ENCODE measurements around the gene RBL1.

DNA sequence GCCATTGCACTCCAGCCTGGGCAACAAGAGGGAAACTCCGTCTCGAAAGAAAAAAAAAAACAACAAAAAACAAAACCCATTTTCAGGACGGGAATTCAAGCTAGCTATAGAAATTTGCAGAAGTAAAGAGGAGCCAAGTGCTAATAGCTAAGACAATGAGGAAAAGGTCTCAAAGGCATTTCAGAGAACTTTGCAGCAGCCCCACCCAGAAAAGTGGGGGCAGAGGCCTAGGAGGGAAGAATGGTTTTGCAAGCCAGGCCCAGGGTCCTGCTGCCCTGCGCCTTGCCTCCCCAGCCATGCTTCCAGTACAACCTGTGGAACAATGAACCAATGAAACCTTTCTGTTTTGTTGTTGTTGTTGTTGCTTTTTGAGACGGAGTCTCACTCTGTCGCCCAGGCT is 106.0 kb downstream of the RBL1 start:
- TF ChIP-seq, protein P1, sequence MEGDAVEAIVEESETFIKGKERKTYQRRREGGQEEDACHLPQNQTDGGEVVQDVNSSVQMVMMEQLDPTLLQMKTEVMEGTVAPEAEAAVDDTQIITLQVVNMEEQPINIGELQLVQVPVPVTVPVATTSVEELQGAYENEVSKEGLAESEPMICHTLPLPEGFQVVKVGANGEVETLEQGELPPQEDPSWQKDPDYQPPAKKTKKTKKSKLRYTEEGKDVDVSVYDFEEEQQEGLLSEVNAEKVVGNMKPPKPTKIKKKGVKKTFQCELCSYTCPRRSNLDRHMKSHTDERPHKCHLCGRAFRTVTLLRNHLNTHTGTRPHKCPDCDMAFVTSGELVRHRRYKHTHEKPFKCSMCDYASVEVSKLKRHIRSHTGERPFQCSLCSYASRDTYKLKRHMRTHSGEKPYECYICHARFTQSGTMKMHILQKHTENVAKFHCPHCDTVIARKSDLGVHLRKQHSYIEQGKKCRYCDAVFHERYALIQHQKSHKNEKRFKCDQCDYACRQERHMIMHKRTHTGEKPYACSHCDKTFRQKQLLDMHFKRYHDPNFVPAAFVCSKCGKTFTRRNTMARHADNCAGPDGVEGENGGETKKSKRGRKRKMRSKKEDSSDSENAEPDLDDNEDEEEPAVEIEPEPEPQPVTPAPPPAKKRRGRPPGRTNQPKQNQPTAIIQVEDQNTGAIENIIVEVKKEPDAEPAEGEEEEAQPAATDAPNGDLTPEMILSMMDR (IDR thresholded peaks at IDR 0.05), result no peak
- no peak for TF ChIP-seq POLR2A (IDR thresholded peaks at IDR 0.05)

All from right lobe of liver (tissue), 4 donors.